Measurements from ENCODE around the gene TBL1X.

- TF ChIP-seq CTCF (conservative IDR thresholded peaks at IDR 0.05) (no peak), ZFX (IDR thresholded peaks at IDR 0.05) (no peak)
Observed at GRCh38 chrX:9642270-9642995, 177.6 kb downstream of the TBL1X start.
